Suprapubic skin (tissue), 4 donors: ENCODE data around the gene ZNF728.

Source experiments
- EP300 ChIP-seq: sonication (generic); formaldehyde crosslinking; IDR thresholded peaks from one replicate; pipeline ENCODE4 v1.6.1; 2017; ENCODE audit warnings: antibody characterized with exemption
- POLR2A ChIP-seq, 2 donors: fragments of 450-650 bp; IDR thresholded peaks; one replicate each; pipeline ENCODE4 v1.6.1; 2017; ENCODE audit warnings: antibody characterized with exemption in 2 of 2, mild to moderate bottlenecking in 2 of 2, moderate library complexity in 2 of 2
- POLR2AphosphoS5 ChIP-seq, 3 donors: sonication (generic); formaldehyde crosslinking; IDR thresholded peaks; one replicate each; pipeline ENCODE4 v1.6.1; 2017; ENCODE audit warnings: antibody characterized with exemption in 3 of 3
- TF ChIP-seq, protein P1 (sequence below), 2 donors: fragments of 200-600 bp in 1 of 2; fragments of 450-650 bp in 1 of 2; sonication (generic) in 1 of 2; IDR thresholded peaks; one replicate each; pipeline ENCODE4 v1.5.1; 2016 to 2019; ENCODE audit warnings: antibody characterized with exemption in 2 of 2, mild to moderate bottlenecking in 1 of 2, moderate library complexity in 1 of 2

DNA sequence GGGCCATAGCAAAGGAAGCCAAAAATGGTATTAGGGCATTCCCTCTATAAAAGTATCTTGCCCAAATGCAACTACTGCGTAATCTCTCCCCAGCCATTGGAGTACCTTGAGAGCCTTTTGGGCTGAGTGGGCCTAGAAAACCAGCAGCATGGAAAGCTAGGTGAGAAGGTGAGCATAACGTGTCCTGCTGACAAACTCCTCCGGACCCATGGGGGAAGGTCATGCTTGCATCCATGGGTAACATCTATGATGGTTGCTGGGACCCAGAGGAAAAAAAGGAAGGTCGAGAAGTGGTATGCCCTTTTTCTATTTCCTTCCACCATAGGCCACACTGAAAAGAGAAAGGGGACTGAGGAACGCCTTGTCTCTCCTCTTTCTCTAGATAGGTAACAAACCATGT is 57.4 kb downstream of the ZNF728 start:
- TF ChIP-seq, protein P1, sequence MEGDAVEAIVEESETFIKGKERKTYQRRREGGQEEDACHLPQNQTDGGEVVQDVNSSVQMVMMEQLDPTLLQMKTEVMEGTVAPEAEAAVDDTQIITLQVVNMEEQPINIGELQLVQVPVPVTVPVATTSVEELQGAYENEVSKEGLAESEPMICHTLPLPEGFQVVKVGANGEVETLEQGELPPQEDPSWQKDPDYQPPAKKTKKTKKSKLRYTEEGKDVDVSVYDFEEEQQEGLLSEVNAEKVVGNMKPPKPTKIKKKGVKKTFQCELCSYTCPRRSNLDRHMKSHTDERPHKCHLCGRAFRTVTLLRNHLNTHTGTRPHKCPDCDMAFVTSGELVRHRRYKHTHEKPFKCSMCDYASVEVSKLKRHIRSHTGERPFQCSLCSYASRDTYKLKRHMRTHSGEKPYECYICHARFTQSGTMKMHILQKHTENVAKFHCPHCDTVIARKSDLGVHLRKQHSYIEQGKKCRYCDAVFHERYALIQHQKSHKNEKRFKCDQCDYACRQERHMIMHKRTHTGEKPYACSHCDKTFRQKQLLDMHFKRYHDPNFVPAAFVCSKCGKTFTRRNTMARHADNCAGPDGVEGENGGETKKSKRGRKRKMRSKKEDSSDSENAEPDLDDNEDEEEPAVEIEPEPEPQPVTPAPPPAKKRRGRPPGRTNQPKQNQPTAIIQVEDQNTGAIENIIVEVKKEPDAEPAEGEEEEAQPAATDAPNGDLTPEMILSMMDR (IDR thresholded peaks at IDR 0.05), result no peak
- TF ChIP-seq POLR2A (IDR thresholded peaks at IDR 0.05) (no peak), EP300 (no peak), POLR2AphosphoS5 (IDR thresholded peaks at IDR 0.05) (no peak)
